ENCODE measurements around the gene MAP10.

The MAP10 gene

DNA sequence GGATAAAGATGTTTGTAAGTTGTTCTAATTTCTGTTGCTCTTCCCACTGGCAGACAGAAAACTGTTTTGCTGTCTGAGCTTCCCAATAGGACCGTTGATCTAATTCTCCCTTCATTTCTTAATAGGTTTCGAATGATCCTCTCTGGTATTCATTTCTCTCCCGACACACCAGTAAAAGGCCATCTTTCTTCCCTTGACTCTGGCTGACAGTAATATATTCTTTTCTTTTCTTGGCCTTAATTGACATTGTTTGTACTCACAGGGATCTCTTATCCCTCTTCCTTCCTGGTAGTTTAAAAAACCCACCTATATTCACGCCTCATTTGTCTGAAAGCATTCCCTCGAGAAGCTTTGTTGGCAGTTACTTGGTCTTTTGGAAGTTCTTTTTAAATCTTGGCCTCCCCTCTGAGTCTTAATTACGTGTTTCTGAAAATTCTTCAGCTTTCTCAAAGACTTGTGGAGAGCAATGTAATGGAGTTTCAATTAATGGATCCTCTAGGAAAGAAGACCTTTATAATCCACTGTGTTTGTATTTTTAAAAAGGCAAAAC, 40.3 kb downstream of the MAP10 start:
- Histone ChIP-seq H3K4me3 (ENCODE audit: low read length) (no peak overlapping the region), H3K27me3 (ENCODE audit: insufficient read depth, low read length) (no peaks in the 10 kb centered on the region), H2AFZ (ENCODE audit: low read depth, low read length) (no peak overlapping the region), H3K9me3 (ENCODE audit: low read length) (no peaks in the 10 kb centered on the region), H3K36me3 (ENCODE audit: insufficient read depth, low read length) (no peaks in the 10 kb centered on the region), H3K4me1 (ENCODE audit: insufficient read depth, low read length) (peaks cover 15% of the 10 kb centered on the region)

DNA sequence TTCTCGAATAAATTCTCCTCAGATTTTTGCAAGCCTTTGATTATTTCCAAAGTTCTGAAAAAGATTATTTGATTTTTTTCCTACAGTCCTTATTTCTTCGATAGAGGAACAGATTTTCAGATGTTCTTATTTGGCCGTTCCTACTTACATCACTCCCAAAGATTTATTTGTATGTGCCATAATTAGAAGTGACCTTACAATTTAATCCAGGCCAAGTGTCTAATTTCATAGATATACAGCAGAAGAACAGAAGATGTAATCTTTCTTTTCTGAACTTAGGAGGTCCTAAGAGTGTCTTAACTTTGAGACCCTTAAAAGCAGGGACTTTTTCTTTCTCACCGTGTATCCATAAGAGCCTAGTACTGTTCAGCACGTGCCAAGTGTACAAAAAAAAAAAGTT, 46.3 kb downstream of the MAP10 start:
- H3K4me1 ChIP-seq (ENCODE audit: insufficient read depth, low read length): no peaks in the 10 kb centered on the region
- no peak overlapping the region for H3K4me3 ChIP-seq (ENCODE audit: low read length)
- no peaks in the 10 kb centered on the region for H3K36me3 ChIP-seq (ENCODE audit: insufficient read depth, low read length)

DNA sequence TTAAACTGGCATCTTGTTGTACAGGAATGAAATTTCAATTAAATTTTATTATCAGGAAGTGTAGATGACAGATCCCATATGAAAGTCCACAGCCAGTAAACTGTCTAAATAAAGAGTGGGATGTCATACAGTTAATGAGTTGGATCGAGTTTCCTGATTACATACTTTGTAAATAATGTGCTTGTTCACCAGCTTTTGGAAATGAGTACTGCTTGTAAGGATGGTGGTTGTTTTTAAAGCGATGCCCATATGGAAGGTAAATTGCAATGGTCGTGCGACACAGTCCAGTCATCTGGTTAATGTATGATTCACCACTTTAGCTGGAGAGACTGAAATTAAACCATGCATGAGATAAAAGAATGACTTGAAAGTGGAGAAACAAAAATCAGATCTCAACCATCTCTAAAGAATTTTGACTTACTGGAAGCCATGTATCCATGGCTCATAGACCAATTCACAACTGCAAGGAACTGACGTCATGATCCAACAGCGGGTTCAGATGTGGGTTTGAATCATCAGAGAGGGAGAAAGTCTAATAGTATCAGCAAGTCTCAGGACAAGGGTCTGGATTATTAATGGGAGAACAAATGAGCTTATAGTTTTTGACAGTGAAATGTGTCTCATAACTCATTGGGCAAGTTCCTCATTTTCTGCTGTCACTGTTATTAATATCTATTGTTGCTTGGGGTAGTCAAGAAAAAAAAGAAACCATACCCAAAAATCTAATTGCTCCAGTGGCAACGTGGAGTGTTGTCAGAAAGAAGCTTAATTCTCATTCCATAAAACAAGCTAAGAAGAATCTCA, 49.0 kb downstream of the MAP10 start:
- no peak overlapping the region for H3K4me3 ChIP-seq (ENCODE audit: low read length)
- no peaks in the 10 kb centered on the region for H3K27me3 ChIP-seq (ENCODE audit: insufficient read depth, low read length)

More for the DNA sequence above, 46.3 kb downstream of the MAP10 start:
- Histone ChIP-seq H2AFZ (ENCODE audit: low read depth, low read length) (no peak overlapping the region), H3K9me3 (ENCODE audit: low read length) (no peaks in the 10 kb centered on the region), H3K27me3 (ENCODE audit: insufficient read depth, low read length) (no peaks in the 10 kb centered on the region)

DNA sequence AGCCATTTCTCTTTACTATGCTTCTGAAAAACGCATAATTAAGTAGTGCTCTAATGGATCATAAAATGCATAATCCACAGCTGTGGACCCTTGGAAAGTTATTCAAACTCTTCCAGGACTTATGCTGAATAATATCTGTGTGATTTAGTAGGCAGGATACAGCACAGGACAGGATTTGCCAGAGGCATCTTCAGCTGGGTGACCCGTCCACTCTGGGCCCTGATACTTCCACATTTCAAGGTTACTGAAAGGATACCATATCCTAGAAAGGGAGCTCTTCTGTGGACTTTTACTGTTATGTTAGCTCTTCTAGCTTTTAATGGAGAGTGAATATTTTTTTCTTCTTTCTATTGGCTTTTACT, 49.6 kb downstream of the MAP10 start:
- no peaks in the 10 kb centered on the region for H3K36me3 ChIP-seq (ENCODE audit: insufficient read depth, low read length)
- H2AFZ ChIP-seq (ENCODE audit: low read depth, low read length): no peak overlapping the region
- H3K4me3 ChIP-seq (ENCODE audit: low read length): no peak overlapping the region
- no peaks in the 10 kb centered on the region for H3K9me3 ChIP-seq (ENCODE audit: low read length)
- H3K4me1 ChIP-seq (ENCODE audit: insufficient read depth, low read length): no peaks in the 10 kb centered on the region
- no peaks in the 10 kb centered on the region for H3K27me3 ChIP-seq (ENCODE audit: insufficient read depth, low read length)

More for the DNA sequence above, 49.0 kb downstream of the MAP10 start:
- Histone ChIP-seq H3K4me1 (ENCODE audit: insufficient read depth, low read length) (no peaks in the 10 kb centered on the region), H3K9me3 (ENCODE audit: low read length) (no peaks in the 10 kb centered on the region), H3K36me3 (ENCODE audit: insufficient read depth, low read length) (no peaks in the 10 kb centered on the region), H2AFZ (ENCODE audit: low read depth, low read length) (no peak overlapping the region)

DNA sequence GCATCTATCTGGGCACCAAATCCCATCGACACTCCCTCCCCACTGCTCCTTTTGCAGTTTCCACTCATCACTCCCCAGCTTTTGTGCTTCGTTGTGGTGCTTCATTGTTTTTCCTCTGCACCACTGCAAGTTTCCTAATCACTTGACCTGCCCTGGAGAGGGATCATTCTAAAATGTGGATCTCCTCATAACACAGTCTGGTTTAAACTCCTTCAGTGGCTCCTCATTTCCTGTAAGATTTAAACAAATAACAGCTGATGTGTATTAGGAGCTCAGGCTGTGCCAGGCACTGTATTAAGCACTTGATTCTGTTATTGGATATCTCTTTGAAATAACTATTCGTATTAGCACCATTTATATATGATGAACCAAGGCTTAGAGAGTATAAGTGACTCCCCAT, 51.3 kb downstream of the MAP10 start:
- Histone ChIP-seq H2AFZ (ENCODE audit: low read depth, low read length) (no peak overlapping the region), H3K36me3 (ENCODE audit: insufficient read depth, low read length) (no peaks in the 10 kb centered on the region), H3K27me3 (ENCODE audit: insufficient read depth, low read length) (no peaks in the 10 kb centered on the region), H3K9me3 (ENCODE audit: low read length) (no peaks in the 10 kb centered on the region), H3K4me1 (ENCODE audit: insufficient read depth, low read length) (no peaks in the 10 kb centered on the region), H3K4me3 (ENCODE audit: low read length) (no peak overlapping the region)

Measured in neuron (in vitro differentiated cells).